ENCODE results near the gene RPS18. TPM values are rescaled to one million over a fixed set of nuclear protein-coding genes. Genes with fewer than 3 reads are reported as not detected.
"Not testable (repeated sequence)": the region's sequence is repeated elsewhere in the genome, so short reads cannot be mapped to it uniquely, and the experiment has no call there.

The RPS18 gene
- polyA plus RNA-seq, 12 donors = 1,205 to 5,224 (median 4,322) TPM

DNA sequence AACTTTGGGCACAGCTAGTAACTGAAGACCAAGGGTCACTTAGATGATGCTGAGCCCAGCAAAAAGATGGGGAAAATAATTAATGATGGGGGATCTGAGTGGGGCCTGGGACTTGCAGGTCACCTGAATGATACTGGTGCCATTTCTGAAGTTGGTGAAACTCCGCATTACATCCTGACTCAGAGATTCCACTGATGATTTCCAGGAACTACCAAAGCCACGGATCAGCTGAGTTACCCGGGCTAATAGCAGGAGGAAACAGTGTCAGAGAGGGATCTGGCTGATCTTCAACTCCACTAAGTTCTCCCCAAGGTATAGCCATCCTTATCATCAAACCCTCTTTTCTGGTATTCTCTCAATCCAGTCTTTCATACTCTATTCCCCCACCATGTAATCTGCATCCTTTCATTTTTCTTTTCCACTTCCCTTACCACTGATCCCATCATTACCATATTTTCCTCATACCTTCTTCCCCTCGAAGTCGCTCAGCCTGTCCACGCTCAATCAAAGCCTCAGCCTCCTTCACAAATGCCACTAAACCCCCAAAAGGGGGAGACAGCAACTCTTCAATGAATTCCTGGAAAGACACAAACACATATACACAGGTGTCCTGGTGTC lies 20.4 kb upstream of the RPS18 start:
- DNase-seq = no peak

DNA sequence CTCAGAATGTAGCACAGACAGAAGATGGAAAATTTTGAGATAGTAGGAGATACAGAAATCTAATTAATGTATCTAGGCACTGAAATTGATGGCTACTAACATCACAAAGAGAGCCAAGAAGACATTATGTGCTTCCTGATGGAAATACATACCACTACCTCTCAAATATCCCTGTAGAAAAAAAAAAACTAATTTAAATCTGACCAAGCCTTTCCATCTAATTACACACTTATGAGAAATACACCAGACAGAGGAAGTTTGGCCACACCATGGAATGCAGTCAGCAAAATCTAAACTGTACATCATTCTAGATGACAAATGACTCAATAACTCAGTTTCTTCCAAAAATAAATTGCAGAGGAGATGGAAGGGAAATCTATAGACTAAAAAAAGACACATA lies 19.1 kb upstream of the RPS18 start:
- no peak for DNase-seq

- no peak for DNase-seq
Measured at GRCh38 chr6:33254591-33254990, 17.3 kb upstream of the RPS18 start.

GRCh38 chr6:33259032-33259431 lies 12.8 kb upstream of the RPS18 start:
- no peak for DNase-seq

- DNase-seq = not testable (repeated sequence)
Measured at GRCh38 chr6:33262490-33262889, 9.4 kb upstream of the RPS18 start.

DNA sequence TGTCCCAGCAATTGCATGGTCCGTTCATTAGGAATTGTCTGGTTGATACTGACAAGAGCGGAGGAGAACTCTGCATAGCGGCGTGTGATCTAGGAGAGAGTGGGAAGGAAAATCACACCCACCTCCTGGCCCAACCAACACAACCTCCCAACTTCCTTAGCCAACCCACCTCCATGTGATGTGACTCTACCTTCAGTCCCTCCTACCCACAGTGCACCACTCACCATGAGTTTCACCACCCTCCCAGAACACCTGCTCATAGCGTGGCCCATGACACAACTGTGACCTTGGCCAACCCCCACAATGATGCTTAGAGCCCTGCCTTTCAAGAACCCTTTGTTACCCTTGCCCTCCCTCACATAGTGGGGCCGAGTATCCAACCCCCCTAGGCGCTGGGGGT lies 7.9 kb upstream of the RPS18 start:
- no peak for DNase-seq

GRCh38 chr6:33271117-33271467 lies 783 bp upstream of the RPS18 start:
- no peak for DNase-seq

DNA sequence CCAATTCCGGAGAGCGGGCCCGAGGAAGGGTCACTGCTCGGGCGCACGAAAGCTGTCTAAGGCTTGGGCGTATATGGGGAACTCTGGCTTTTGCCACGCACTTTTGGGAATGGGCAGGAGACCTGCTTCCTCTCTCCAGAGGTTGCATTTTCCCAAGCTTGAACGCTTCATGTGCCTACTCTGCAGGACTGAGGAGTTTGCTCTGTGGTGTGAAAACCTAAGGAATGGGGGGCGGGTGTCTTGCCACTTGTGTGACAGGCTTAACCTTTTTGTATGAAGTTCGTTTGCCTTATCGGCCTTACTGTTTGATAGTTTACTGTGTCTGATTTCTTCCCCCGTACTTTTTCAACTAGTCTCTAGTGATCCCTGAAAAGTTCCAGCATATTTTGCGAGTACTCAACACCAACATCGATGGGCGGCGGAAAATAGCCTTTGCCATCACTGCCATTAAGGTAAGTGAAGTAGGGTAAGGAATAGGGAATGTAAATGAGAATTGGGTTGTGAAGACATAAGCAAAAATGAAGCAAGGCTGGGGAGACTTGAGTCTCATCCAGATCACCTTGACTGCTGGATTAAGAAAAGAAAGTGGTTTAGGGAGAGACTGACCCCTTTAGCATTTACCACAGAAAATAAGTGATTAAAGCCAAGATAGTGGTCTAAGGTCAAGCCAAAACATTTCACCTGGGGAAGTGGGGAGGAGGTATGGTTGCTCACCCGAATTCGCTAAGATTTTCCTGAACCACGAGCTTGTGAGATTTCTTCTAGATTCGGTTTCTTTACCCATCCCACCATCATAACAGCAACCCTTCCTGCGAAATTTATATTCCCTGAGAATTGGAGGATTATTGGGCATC lies 627 bp downstream of the RPS18 start:
- no peak for DNase-seq

DNA sequence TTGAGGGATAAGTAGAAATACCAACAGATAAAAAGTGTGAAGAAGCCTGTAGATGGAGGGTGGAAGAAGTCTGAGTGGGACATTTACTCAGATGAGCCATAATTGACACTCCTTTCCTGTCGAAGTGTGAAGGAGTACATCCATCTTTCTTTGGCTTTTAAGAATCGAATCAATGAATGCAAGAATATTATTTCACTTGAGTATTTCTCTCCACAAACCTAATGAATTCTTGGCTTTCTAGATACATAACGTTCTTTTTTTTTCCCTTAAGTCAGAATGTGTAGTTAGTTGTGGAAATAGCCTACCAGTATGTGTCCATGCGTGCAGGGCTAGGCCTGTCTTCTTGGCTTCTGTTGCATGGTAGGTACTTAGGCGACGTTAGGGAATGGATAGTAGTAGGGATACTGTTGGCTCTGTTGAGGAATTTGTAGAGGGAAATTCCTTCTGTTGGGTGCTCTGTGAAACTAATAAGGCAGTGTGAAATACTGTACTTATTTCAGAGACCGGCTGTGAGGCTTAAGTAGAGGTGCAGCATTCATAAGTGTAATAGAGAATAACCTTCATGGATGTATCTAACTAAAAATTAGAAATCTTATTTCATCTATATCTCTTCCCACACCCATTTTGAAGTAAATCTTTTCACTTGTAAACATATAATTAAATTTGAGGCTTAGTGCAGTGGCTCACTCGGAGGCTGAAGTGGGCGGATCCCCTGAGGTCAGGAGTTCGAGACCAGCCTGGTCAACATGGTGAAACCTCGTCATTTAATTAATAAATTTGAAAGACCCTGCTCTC lies 1.5 kb downstream of the RPS18 start:
- DNase-seq = no peak

GRCh38 chr6:33273924-33274902 lies 2.3 kb downstream of the RPS18 start:
- DNase-seq = no peak

GRCh38 chr6:33275795-33276580 lies 4.1 kb downstream of the RPS18 start:
- DNase-seq = not testable (repeated sequence)

GRCh38 chr6:33276581-33276863 lies 4.6 kb downstream of the RPS18 start:
- DNase-seq = no peak

DNA sequence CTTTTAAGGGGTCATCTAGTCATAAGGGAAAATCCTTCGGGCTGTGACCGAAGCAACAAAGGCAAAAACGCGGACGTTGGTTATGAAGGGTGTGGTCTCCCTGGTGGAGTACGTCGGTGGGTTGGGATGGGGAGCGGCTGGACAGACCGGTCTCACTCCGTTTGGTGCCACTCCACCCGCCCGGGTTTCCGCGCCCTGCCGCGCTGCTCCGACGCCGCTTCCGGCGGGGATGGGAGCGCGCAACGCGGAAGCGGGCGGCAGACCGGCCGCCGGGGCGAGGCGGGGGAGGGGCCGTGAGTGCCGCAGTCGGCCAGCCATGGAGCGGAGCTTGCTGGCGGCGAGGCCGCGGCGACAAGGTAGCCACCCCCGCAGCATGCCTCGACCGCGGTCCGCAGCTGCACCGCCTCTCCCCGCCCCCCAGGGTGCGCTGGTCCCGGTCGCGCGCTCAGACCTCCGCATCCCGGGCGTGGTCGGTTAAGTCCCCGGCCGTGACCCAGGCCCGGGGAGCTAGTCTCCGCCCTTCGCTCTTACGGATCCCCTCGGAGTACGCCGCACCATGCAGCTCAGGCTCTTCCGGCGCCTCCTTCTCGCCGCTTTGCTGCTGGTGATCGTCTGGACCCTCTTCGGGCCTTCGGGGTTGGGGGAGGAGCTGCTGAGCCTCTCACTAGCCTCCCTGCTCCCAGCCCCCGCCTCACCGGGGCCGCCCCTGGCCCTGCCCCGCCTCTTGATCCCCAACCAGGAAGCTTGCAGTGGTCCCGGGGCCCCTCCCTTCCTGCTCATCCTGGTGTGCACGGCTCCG lies 5.2 kb downstream of the RPS18 start, which contains the start of gene B3GALT4:
Gene B3GALT4, plus strand, starts transcription at position 260 of the 799 bp plus-strand sequence. Its CDS starts 297 bp downstream, at position 557.
- peak; percentile 63 for DNase-seq

DNA sequence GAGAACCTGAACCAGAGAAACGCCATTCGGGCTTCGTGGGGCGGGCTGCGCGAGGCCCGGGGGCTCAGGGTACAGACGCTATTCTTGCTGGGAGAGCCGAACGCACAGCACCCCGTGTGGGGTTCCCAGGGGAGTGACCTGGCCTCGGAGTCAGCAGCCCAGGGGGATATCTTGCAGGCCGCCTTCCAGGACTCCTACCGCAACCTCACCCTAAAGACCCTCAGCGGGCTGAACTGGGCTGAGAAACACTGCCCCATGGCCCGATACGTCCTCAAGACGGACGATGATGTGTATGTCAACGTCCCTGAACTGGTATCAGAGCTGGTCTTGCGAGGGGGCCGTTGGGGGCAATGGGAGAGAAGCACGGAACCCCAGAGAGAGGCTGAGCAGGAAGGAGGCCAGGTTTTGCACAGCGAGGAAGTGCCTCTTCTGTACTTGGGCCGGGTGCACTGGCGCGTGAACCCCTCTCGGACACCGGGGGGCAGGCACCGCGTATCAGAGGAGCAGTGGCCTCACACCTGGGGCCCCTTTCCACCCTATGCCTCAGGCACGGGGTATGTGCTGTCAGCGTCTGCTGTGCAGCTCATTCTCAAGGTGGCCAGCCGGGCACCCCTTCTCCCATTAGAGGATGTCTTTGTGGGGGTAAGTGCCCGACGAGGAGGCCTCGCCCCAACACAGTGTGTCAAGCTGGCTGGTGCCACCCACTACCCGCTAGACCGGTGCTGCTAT lies 6.0 kb downstream of the RPS18 start:
- DNase-seq = no peak

DNA sequence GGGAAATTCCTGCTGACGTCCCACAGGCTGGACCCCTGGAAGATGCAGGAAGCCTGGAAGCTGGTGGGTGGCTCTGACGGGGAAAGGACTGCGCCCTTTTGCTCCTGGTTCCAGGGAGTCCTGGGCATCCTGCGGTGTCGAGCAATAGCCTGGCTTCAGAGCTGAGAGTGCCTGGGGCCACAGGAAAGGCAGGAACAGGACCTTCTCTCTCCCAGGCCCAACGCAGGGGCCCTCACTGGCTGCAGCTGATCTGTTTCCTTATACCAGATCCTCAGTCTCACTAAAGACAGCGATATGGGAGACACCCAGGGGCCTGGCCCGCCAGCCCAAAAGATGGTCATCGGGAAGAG lies 6.5 kb downstream of the RPS18 start:
- no peak for DNase-seq

- DNase-seq = no peak
Measured at GRCh38 chr6:33278810-33279209, 6.9 kb downstream of the RPS18 start.

DNA sequence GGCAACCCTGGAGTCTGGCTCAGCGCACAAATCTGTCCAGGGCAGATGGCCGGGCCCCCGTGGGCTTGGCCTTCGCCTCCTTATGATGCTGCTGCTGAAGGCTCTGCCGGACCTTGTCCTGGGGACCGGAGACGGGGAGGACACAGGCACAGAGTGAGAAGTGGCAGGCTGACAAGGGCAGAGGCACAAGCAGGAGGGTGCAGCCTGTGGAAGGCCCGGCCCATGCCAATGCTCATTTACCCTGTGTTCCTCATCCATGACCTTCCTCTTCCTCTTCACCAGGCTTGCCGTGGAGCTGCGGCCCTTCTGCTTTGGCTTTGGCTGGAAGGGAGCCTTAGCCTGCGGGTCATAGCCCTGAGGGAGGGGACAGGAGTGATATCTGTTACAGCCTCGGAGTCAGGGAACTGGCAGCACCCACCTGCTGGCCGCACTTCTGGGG lies 7.4 kb downstream of the RPS18 start:
- DNase-seq = no peak

- DNase-seq = no peak
Measured at GRCh38 chr6:33279971-33280511, 8.2 kb downstream of the RPS18 start.

DNA sequence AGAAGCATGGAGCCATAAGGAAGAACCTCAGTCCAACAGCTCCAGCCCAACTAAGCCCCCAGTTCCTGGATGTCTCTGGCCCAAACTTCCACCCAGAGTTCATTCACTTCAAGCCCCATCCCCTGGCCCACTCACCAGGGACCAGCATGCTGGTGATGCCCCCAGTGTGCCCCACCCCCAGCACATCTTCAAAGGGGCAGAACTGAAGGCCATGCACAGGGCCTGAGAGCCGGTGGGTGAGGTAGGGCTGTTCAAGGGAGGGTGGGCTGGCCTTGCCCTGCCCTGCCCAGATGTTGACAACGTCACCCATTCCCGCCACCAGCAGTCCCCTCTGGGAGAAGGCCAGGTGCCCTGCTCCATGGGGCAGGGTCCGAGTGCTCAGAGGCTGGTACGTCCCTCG lies 8.7 kb downstream of the RPS18 start:
- DNase-seq = no peak
